HCT116 (cell line): Measurements from ENCODE around the gene USP15. TPM values are rescaled to one million over a fixed set of nuclear protein-coding genes. Genes with fewer than 3 reads are reported as not detected.

Experiments
- ATAC-seq: fragments of 200-7000 bp; cut with Tn5 transposase; 2 replicates; pipeline ENCODE4 v1.9.1; 2020; ENCODE audit warnings: mild to moderate bottlenecking, moderate library complexity
- BruUV-seq: library from RNA; stranded (reverse); fragments of 400-500 nt; replicated peaks from 2 replicates; lab custom pipeline; 2021; lab: Mats Ljungman, UMichigan
- CTCF ChIA-PET: fragments of 300-600 bp; sonication (Branson Sonifier 250); formaldehyde crosslinking; loops from one replicate; lab custom pipeline; 2021; ENCODE audit warnings: antibody characterized with exemption; lab: Charles Lee
- POLR2A ChIA-PET: fragments of 300-600, 350-600 bp; sonication (Branson Sonifier 250); formaldehyde crosslinking; loops from one replicate; lab custom pipeline; 2021; ENCODE audit warnings: antibody characterized with exemption; lab: Charles Lee
- RAD21 ChIA-PET, 2 experiments: fragments of 300-600 bp; sonication (Branson Sonifier 250); formaldehyde crosslinking; loops; one replicate each; lab custom pipeline; 2023; ENCODE audit warnings: low total read pairs in 2 of 2; ENCODE audit not compliant: uncharacterized antibody in 2 of 2, unreplicated experiment in 2 of 2, low non-redundant PET in 1 of 2; lab: Charles Lee
- DNase-seq: peaks from one replicate; pipeline ENCODE4 v3.0.0-alpha.2; 2010; ENCODE audit warnings: low read depth, low spot score
- H2AFZ ChIP-seq: fragments of 200-600 bp; shearing (Covaris generic), sonication (generic); 2 replicates; pipeline ENCODE4 v1.6.1; 2017; ENCODE audit warnings: low read depth, mixed run types, mixed read lengths, antibody characterized with exemption, low read length; ENCODE audit not compliant: poor library complexity, severe bottlenecking
- H3K27ac ChIP-seq: 2 replicates; pipeline ENCODE4 v1.5.1; 2012; ENCODE audit warnings: low read depth, low read length
- H3K27me3 ChIP-seq: fragments of 200-600 bp; sonication (generic); 2 replicates; pipeline ENCODE4 v1.6.1; 2016; ENCODE audit warnings: mixed run types, low read length, mixed read lengths; ENCODE audit not compliant: insufficient read depth
- H3K36me3 ChIP-seq, 2 experiments: fragments of 200-500 bp in 1 of 2; fragments of 200-600 bp in 1 of 2; sonication (Bioruptor generic) in 1 of 2; sonication (generic) in 1 of 2; 2 replicates each; pipeline versions ENCODE4 v1.5.1 to v1.6.1; 2014 to 2016; ENCODE audit warnings: low read length in 2 of 2, inconsistent platforms in 1 of 2, mixed read lengths in 1 of 2, mixed run types in 1 of 2; ENCODE audit not compliant: insufficient read depth in 2 of 2, control insufficient read depth in 1 of 2
- H3K4me1 ChIP-seq, 2 experiments: fragments of 200-600 bp in 1 of 2; sonication (generic) in 1 of 2; 2 replicates each; pipeline versions ENCODE4 v1.5.1 to v1.6.1; 2012 to 2017; ENCODE audit warnings: low read length in 2 of 2, inconsistent platforms in 1 of 2, mild to moderate bottlenecking in 1 of 2, mixed read lengths in 1 of 2, mixed run types in 1 of 2, moderate library complexity in 1 of 2; ENCODE audit not compliant: insufficient read depth in 2 of 2, control insufficient read depth in 1 of 2
- H3K4me2 ChIP-seq: fragments of 200-600 bp; sonication (generic); 2 replicates; pipeline ENCODE4 v1.6.1; 2017; ENCODE audit warnings: mixed run types, low read length, mixed read lengths
- H3K4me3 ChIP-seq, 2 experiments: fragments of 200-600 bp in 1 of 2; sonication (generic) in 1 of 2; replicated peaks in 1 of 2; 2 replicates each; pipeline ENCODE4 v1.5.1; 2011 to 2016; ENCODE audit warnings: low read length in 2 of 2, control low read depth in 1 of 2, low read depth in 1 of 2, mild to moderate bottlenecking in 1 of 2, mixed read lengths in 1 of 2, mixed run types in 1 of 2
- H3K79me2 ChIP-seq: fragments of 200-600 bp; sonication (generic); 2 replicates; pipeline ENCODE4 v1.6.1; 2017; ENCODE audit warnings: mild to moderate bottlenecking, mixed run types, low read length, moderate library complexity, mixed read lengths; ENCODE audit not compliant: insufficient read depth
- H3K9ac ChIP-seq: fragments of 200-600 bp; sonication (generic); 2 replicates; pipeline ENCODE4 v1.6.1; 2016; ENCODE audit warnings: low read length, mixed read lengths
- H3K9me2 ChIP-seq: fragments of 200-600 bp; sonication (generic), shearing (Covaris generic); 2 replicates; pipeline ENCODE4 v1.6.1; 2017; ENCODE audit warnings: mixed run types, mild to moderate bottlenecking, moderate library complexity; ENCODE audit not compliant: insufficient read depth
- H3K9me3 ChIP-seq, 2 experiments: fragments of 200-500 bp in 1 of 2; fragments of 200-600 bp in 1 of 2; sonication (Bioruptor generic) in 1 of 2; sonication (generic) in 1 of 2; 2 replicates each; pipeline ENCODE4 v1.6.1; 2014 to 2017; ENCODE audit warnings: low read length in 2 of 2, mixed read lengths in 2 of 2, inconsistent platforms in 1 of 2, low read depth in 1 of 2, mild to moderate bottlenecking in 1 of 2, mixed run types in 1 of 2, moderate library complexity in 1 of 2; ENCODE audit not compliant: control insufficient read depth in 1 of 2, insufficient read depth in 1 of 2
- H4K20me1 ChIP-seq: fragments of 200-600 bp; sonication (generic), shearing (Covaris generic); 2 replicates; pipeline ENCODE4 v1.6.1; 2017; ENCODE audit warnings: mixed run types, mild to moderate bottlenecking, moderate library complexity; ENCODE audit not compliant: insufficient read depth
- CBX3 ChIP-seq: IDR thresholded peaks from 2 replicates; pipeline ENCODE4 v1.6.1; 2012; ENCODE audit warnings: low read depth
- CEBPB ChIP-seq: IDR thresholded peaks from 2 replicates; pipeline ENCODE4 v1.6.1; 2012; ENCODE audit warnings: low read depth
- EGR1 ChIP-seq: IDR thresholded peaks from 2 replicates; pipeline ENCODE4 v1.6.1; 2012; ENCODE audit warnings: low read depth
- ELF1 ChIP-seq: IDR thresholded peaks from 2 replicates; pipeline ENCODE4 v1.6.1; 2012; ENCODE audit warnings: low read depth, borderline replicate concordance
- EZH2 ChIP-seq: fragments of 200-600 bp; sonication (generic); IDR thresholded peaks from 2 replicates; pipeline ENCODE4 v1.6.1; 2017; ENCODE audit warnings: antibody characterized with exemption, mixed run types
- EZH2phosphoT487 ChIP-seq: fragments of 200-600 bp; IDR thresholded peaks from 2 replicates; pipeline ENCODE4 v1.6.1; 2018; ENCODE audit warnings: antibody characterized with exemption, borderline replicate concordance
- FOSL1 ChIP-seq: IDR thresholded peaks from 2 replicates; pipeline ENCODE4 v1.6.1; 2012; ENCODE audit warnings: low read depth
- JUND ChIP-seq: IDR thresholded peaks from 2 replicates; pipeline ENCODE4 v1.6.1; 2012
- SIN3A ChIP-seq: IDR thresholded peaks from 2 replicates; pipeline ENCODE4 v1.6.1; 2012; ENCODE audit warnings: low read depth
- SP1 ChIP-seq: IDR thresholded peaks from 2 replicates; pipeline ENCODE4 v1.6.1; 2012; ENCODE audit warnings: low read depth
- SRF ChIP-seq: IDR thresholded peaks from 2 replicates; pipeline ENCODE4 v1.6.1; 2012; ENCODE audit warnings: low read depth
- TCF7L2 ChIP-seq: IDR thresholded peaks from 2 replicates; pipeline ENCODE4 v1.7.0; 2011; ENCODE audit warnings: borderline replicate concordance, inconsistent platforms; ENCODE audit not compliant: insufficient read depth, insufficient read length; ENCODE audit errors: extremely low read depth
- YY1 ChIP-seq: IDR thresholded peaks from 2 replicates; pipeline ENCODE4 v1.6.1; 2011; ENCODE audit warnings: low read length, low read depth, moderate library complexity, mild to moderate bottlenecking; ENCODE audit not compliant: insufficient replicate concordance; ENCODE audit errors: extremely low read depth
- ZNF274 ChIP-seq: fragments of 200-500 bp; sonication (Bioruptor generic); IDR thresholded peaks from 2 replicates; pipeline ENCODE4 v1.6.1; 2014; ENCODE audit warnings: mild to moderate bottlenecking, low read depth, low read length, inconsistent platforms
- intact Hi-C: fragments of 100-400 bp; cut with micrococcal nuclease; formaldehyde crosslinking; loops from 2 replicates; pipeline ENCODE4 v1.10.0; 2022
- total RNA-seq: library from RNA; stranded (reverse); gene quantifications from one replicate; pipeline ENCODE4 v1.2.1, GENCODE V29; 2021; ENCODE audit not compliant: unreplicated experiment
- TF ChIP-seq, protein P1 (sequence below): IDR thresholded peaks from 2 replicates; pipeline ENCODE4 v1.6.1; 2012
- TF ChIP-seq, protein P2 (sequence below): IDR thresholded peaks from 2 replicates; pipeline ENCODE4 v1.6.1; 2012
- TF ChIP-seq, protein P3 (sequence below): IDR thresholded peaks from 2 replicates; pipeline ENCODE4 v1.6.1; 2011; ENCODE audit warnings: mild to moderate bottlenecking, low read length, moderate library complexity; ENCODE audit not compliant: insufficient replicate concordance; ENCODE audit errors: extremely low read depth
- TF ChIP-seq, protein P4 (sequence below): IDR thresholded peaks from 2 replicates; pipeline ENCODE4 v1.6.1; 2012; ENCODE audit warnings: low read depth

USP15 gene
- total RNA-seq, 1 experiment from 2014 or later, result 49.5 TPM

DNA sequence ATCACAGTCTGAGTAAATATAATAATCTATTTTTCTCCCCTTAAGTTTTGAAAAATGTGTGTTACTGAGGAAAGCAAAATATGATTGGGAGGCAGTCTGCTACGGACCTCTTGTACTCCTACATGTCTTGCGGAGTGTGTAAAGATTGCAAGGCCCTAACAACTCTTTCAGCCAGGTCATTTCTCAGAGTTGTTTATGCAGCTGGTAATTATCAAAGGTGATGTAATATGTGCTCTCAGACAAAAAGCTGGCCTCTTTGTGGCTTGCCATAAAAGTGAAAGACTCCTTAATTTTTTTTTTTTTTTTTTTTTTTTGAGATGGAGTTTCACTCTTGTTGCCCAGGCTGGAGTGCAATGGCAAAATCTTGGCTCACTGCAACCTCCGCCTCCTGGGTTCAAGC, 165.9 kb downstream of the USP15 start:
- ChIA-PET POLR2A (no interaction called here), RAD21 (no interaction called here), CTCF (interaction anchor here (0.7 to 1.6 kb wide), 2 partner anchors 12 to 368 kb away, joined by 4 to 5 read pairs; no protein-coding TSS in a partner anchor)
- H4K20me1 ChIP-seq, result no peaks in the 10 kb centered on the region
- no peaks in the 10 kb centered on the region for H3K4me1 ChIP-seq
- H3K9ac ChIP-seq, result no peak overlapping the region
- H3K79me2 ChIP-seq, result no peaks in the 10 kb centered on the region
- no peaks in the 10 kb centered on the region for H3K27me3 ChIP-seq
- no peak for DNase-seq
- H3K4me2 ChIP-seq, result no peak overlapping the region
- BruUV-seq, result no TSS peak
- H2AFZ ChIP-seq, result no peak overlapping the region
- H3K9me3 ChIP-seq, result no peaks in the 10 kb centered on the region
- no peak for ATAC-seq
- intact Hi-C loops, result no loop called here
- H3K36me3 ChIP-seq, result no peaks in the 10 kb centered on the region
- TF ChIP-seq, protein P1, sequence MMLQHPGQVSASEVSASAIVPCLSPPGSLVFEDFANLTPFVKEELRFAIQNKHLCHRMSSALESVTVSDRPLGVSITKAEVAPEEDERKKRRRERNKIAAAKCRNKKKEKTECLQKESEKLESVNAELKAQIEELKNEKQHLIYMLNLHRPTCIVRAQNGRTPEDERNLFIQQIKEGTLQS, result no peak
- TF ChIP-seq, protein P2, sequence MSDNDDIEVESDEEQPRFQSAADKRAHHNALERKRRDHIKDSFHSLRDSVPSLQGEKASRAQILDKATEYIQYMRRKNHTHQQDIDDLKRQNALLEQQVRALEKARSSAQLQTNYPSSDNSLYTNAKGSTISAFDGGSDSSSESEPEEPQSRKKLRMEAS, result no peak
- TF ChIP-seq JUND (no peak), EZH2phosphoT487 (no peak), EGR1 (no peak), EZH2 (no peak), FOSL1 (no peak), CBX3 (no peak), SP1 (no peak), YY1 (no peak), ZNF274 (no peak), SIN3A (no peak), ELF1 (no peak), CEBPB (no peak), TCF7L2 (no peak), SRF (no peak)
- TF ChIP-seq, protein P3, sequence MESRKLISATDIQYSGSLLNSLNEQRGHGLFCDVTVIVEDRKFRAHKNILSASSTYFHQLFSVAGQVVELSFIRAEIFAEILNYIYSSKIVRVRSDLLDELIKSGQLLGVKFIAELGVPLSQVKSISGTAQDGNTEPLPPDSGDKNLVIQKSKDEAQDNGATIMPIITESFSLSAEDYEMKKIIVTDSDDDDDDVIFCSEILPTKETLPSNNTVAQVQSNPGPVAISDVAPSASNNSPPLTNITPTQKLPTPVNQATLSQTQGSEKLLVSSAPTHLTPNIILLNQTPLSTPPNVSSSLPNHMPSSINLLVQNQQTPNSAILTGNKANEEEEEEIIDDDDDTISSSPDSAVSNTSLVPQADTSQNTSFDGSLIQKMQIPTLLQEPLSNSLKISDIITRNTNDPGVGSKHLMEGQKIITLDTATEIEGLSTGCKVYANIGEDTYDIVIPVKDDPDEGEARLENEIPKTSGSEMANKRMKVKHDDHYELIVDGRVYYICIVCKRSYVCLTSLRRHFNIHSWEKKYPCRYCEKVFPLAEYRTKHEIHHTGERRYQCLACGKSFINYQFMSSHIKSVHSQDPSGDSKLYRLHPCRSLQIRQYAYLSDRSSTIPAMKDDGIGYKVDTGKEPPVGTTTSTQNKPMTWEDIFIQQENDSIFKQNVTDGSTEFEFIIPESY, result no peak
- TF ChIP-seq, protein P4, sequence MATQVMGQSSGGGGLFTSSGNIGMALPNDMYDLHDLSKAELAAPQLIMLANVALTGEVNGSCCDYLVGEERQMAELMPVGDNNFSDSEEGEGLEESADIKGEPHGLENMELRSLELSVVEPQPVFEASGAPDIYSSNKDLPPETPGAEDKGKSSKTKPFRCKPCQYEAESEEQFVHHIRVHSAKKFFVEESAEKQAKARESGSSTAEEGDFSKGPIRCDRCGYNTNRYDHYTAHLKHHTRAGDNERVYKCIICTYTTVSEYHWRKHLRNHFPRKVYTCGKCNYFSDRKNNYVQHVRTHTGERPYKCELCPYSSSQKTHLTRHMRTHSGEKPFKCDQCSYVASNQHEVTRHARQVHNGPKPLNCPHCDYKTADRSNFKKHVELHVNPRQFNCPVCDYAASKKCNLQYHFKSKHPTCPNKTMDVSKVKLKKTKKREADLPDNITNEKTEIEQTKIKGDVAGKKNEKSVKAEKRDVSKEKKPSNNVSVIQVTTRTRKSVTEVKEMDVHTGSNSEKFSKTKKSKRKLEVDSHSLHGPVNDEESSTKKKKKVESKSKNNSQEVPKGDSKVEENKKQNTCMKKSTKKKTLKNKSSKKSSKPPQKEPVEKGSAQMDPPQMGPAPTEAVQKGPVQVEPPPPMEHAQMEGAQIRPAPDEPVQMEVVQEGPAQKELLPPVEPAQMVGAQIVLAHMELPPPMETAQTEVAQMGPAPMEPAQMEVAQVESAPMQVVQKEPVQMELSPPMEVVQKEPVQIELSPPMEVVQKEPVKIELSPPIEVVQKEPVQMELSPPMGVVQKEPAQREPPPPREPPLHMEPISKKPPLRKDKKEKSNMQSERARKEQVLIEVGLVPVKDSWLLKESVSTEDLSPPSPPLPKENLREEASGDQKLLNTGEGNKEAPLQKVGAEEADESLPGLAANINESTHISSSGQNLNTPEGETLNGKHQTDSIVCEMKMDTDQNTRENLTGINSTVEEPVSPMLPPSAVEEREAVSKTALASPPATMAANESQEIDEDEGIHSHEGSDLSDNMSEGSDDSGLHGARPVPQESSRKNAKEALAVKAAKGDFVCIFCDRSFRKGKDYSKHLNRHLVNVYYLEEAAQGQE, result no peak
- H3K4me3 ChIP-seq, result no peak overlapping the region
- H3K27ac ChIP-seq, result no peak overlapping the region
- H3K9me2 ChIP-seq, result no peaks in the 10 kb centered on the region
